Gastroesophageal sphincter (tissue), 4 donors: Measurements from ENCODE around the gene C19orf53. TPM values are rescaled to one million over a fixed set of nuclear protein-coding genes. Genes with fewer than 3 reads are reported as not detected.
A peak's percentile ranks its signal among the peaks of the same experiment; 100 is the strongest.

Experiments used
- ATAC-seq: fragments of 150-250 bp; one replicate; pipeline ENCODE4 v1.9.1; 2016; ENCODE audit warnings: mild to moderate bottlenecking, moderate library complexity
- H3K27ac ChIP-seq, 4 donors: fragments of 200-600 bp; sonication (generic) in 3 of 4; 1 replicate in 3 of 4; 2 replicates in 1 of 4; pipeline ENCODE4 v1.5.1; 2016 to 2019
- H3K27me3 ChIP-seq: fragments of 200-600 bp; sonication (generic); one replicate; pipeline ENCODE4 v1.5.1; 2019
- H3K36me3 ChIP-seq, 2 donors: fragments of 200-600 bp; sonication (generic); one replicate each; pipeline ENCODE4 v1.5.1; 2019; ENCODE audit warnings: control low read depth in 1 of 2
- H3K4me1 ChIP-seq, 3 donors: fragments of 200-600 bp; sonication (generic); 1 replicate in 2 of 3; 2 replicates in 1 of 3; pipeline ENCODE4 v1.5.1; 2016 to 2019; ENCODE audit warnings: control low read depth in 2 of 3
- H3K4me3 ChIP-seq, 2 donors: fragments of 200-600 bp; sonication (generic); one replicate each; pipeline ENCODE4 v1.5.1; 2019; ENCODE audit warnings: mild to moderate bottlenecking in 1 of 2, moderate library complexity in 1 of 2
- H3K9me3 ChIP-seq, 3 donors: fragments of 200-600 bp; sonication (generic); one replicate each; pipeline ENCODE4 v1.5.1; 2017 to 2019; ENCODE audit warnings: control low read depth in 2 of 3
- EP300 ChIP-seq: sonication (generic); formaldehyde crosslinking; IDR thresholded peaks from one replicate; pipeline ENCODE4 v1.6.1; 2017; ENCODE audit warnings: antibody characterized with exemption, mild to moderate bottlenecking
- POLR2A ChIP-seq, 2 donors: fragments of 450-650 bp; IDR thresholded peaks; one replicate each; pipeline ENCODE4 v1.6.1; 2017; ENCODE audit warnings: antibody characterized with exemption in 2 of 2, mild to moderate bottlenecking in 2 of 2, moderate library complexity in 1 of 2
- POLR2AphosphoS5 ChIP-seq: sonication (generic); formaldehyde crosslinking; IDR thresholded peaks from one replicate; pipeline ENCODE4 v1.6.1; 2017; ENCODE audit warnings: antibody characterized with exemption
- WGBS, 2 donors: methylation state at CpG; one replicate each; pipeline ENCODE4 v1.1.5; 2018; ENCODE audit warnings: low coverage in 1 of 2; 5-methylcytosine and 5-hydroxymethylcytosine counted together
- total RNA-seq, 4 donors: library from RNA; depleted of rRNA; stranded (reverse); fragments of >200 nt; gene quantifications; one replicate each; pipeline ENCODE4 v1.1.0, GENCODE V29; 2016
- TF ChIP-seq, protein P1 (sequence below), 4 experiments: fragments of 200-600 bp in 2 of 4; fragments of 450-650 bp in 2 of 4; sonication (generic) in 1 of 4; IDR thresholded peaks; one replicate each; pipeline ENCODE4 v1.5.1; 2017 to 2019; ENCODE audit warnings: antibody characterized with exemption in 4 of 4, mild to moderate bottlenecking in 2 of 4, moderate library complexity in 2 of 4

Gene C19orf53
- total RNA-seq, 4 donors from 2014 or later, result 123 to 142 (median 128) TPM

- TF ChIP-seq EP300, result no peak
- TF ChIP-seq POLR2AphosphoS5, result peak; percentile 57
- peak; percentile 40 to 55 for TF ChIP-seq POLR2A (IDR thresholded peaks at IDR 0.05)
- TF ChIP-seq, protein P1, sequence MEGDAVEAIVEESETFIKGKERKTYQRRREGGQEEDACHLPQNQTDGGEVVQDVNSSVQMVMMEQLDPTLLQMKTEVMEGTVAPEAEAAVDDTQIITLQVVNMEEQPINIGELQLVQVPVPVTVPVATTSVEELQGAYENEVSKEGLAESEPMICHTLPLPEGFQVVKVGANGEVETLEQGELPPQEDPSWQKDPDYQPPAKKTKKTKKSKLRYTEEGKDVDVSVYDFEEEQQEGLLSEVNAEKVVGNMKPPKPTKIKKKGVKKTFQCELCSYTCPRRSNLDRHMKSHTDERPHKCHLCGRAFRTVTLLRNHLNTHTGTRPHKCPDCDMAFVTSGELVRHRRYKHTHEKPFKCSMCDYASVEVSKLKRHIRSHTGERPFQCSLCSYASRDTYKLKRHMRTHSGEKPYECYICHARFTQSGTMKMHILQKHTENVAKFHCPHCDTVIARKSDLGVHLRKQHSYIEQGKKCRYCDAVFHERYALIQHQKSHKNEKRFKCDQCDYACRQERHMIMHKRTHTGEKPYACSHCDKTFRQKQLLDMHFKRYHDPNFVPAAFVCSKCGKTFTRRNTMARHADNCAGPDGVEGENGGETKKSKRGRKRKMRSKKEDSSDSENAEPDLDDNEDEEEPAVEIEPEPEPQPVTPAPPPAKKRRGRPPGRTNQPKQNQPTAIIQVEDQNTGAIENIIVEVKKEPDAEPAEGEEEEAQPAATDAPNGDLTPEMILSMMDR (IDR thresholded peaks at IDR 0.05), result no peak
- H3K9me3 ChIP-seq, result no peaks in the 10 kb centered on the region
- ATAC-seq, result peak; percentile 98
- peak within 1 kb of the TSS; percentile 81 to 94 (median 92) for H3K27ac ChIP-seq
- H3K4me3 ChIP-seq, result peak within 1 kb of the TSS; percentile 57 to 87
- H3K27me3 ChIP-seq, result no peaks in the 10 kb centered on the region
- WGBS, 2 donors, result 11% methylated on average over 4 of the region's 71 CpGs; no CpG with 5 or more reads in 1 of the 2 donors
- peaks cover 0 to 42% (median 12%) of the 10 kb centered on the region in 3 donors for H3K4me1 ChIP-seq
- H3K36me3 ChIP-seq, result no peaks in the 10 kb centered on the region
Measured at GRCh38 chr19:13794757-13795589, 20.7 kb downstream of the C19orf53 start, which contains the start of gene ZSWIM4. ZSWIM4 (plus strand) TSS chr19:13795443; CDS start chr19:13795649, 206 bp downstream.

- TF ChIP-seq POLR2AphosphoS5 (no peak), POLR2A (IDR thresholded peaks at IDR 0.05) (no peak), EP300 (no peak)
- TF ChIP-seq, protein P1 (IDR thresholded peaks at IDR 0.05), result peak in 1 of 4 experiments; percentile 9
- peak; percentile 22 for ATAC-seq
- H3K36me3 ChIP-seq, result no peaks in the 10 kb centered on the region
- peaks cover 0 to 42% (median 12%) of the 10 kb centered on the region in 3 donors for H3K4me1 ChIP-seq
- H3K4me3 ChIP-seq, result peak overlapping the region; percentile 57 to 87
- peak overlapping the region; percentile 73 to 94 (median 92) for H3K27ac ChIP-seq
- WGBS, 2 donors, result 24 to 40% methylated on average over 5 to 12 of the region's 42 CpGs
- no peaks in the 10 kb centered on the region for H3K9me3 ChIP-seq
- H3K27me3 ChIP-seq, result no peaks in the 10 kb centered on the region
Measured at GRCh38 chr19:13795595-13796300, 21.5 kb downstream of the C19orf53 start.

DNA sequence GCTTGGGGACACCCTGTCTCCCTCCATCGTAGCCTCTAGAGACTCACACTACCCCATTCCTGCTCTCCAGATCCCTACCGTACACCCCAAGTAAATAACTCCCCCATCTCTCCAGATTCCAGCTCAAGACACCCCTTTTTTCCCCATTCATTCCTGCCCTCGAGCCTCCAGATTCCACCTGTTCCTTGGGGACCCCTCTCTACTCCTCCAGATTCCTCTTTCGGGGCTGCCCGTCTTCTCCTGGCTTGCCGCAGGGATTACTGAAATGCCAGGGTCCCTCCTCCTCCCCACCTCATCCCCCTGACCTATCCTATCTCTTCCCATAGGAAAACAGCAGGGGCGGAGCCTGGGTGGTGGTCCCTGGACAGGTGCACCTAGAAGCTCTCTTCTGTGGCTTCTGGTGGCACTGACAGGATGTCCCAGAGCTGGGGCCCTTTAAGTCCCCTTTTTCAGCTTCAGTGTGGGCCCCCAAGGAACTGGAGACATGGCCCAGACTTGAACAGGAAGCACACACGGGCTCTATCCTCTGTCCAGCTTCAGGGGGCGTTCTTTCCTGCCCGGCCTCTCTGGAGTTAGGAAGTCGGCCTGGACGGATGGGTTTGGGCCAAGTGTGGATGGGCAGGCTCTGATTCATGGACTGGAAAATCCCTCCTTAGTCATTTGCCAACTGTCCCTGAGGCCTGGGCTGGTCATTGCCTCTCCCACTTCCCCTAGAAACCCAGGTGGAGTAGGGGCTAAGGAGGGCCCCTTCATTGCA lies 22.2 kb downstream of the C19orf53 start:
- TF ChIP-seq POLR2A (IDR thresholded peaks at IDR 0.05), result no peak
- peak; percentile 68 for TF ChIP-seq POLR2AphosphoS5
- TF ChIP-seq, protein P1 (IDR thresholded peaks at IDR 0.05), result peak in 1 of 4 experiments; percentile 43
- TF ChIP-seq EP300, result no peak
- peaks cover 0 to 42% (median 12%) of the 10 kb centered on the region in 3 donors for H3K4me1 ChIP-seq
- no peaks in the 10 kb centered on the region for H3K27me3 ChIP-seq
- H3K27ac ChIP-seq, result peak overlapping the region; percentile 73 to 94 (median 92)
- no peaks in the 10 kb centered on the region for H3K9me3 ChIP-seq
- ATAC-seq, result peak; percentile 37
- 1 to 5% methylated on average over 9 to 11 of the region's 12 CpGs for WGBS, 2 donors
- H3K36me3 ChIP-seq, result peaks cover 0 to 4% of the 10 kb centered on the region in 2 donors
- H3K4me3 ChIP-seq, result peak overlapping the region; percentile 57 to 87

- Histone ChIP-seq H3K36me3 (peaks cover 0 to 6% of the 10 kb centered on the region in 2 donors), H3K27ac (peak overlapping the region; percentile 73 to 94 (median 92)), H3K27me3 (no peaks in the 10 kb centered on the region), H3K9me3 (no peaks in the 10 kb centered on the region), H3K4me1 (peaks cover 0 to 42% (median 12%) of the 10 kb centered on the region in 3 donors), H3K4me3 (peak overlapping the region in 1 of 2 donors; percentile 87)
- WGBS, 2 donors, result 66 to 80% methylated on average over 1 to 2 of the region's 4 CpGs
- TF ChIP-seq POLR2A (IDR thresholded peaks at IDR 0.05) (no peak), POLR2AphosphoS5 (no peak), EP300 (no peak)
- TF ChIP-seq, protein P1 (IDR thresholded peaks at IDR 0.05), result no peak
- ATAC-seq, result no peak
Measured at GRCh38 chr19:13797058-13797440, 22.8 kb downstream of the C19orf53 start.
